Stimulated activated CD8-positive, alpha-beta memory T cell treated with anti-CD3 and anti-CD28 coated beads, Interleukin-7, amount 100 ng/mL, for 1 hour (primary cell): Measurements from ENCODE around the gene ATP1B2.
"Not testable (repeated sequence)": the region's sequence is repeated elsewhere in the genome, so short reads cannot be mapped to it uniquely, and the experiment has no call there.

Experiments
- DNase-seq, 2 donors: peaks; one replicate each; pipeline ENCODE4 v3.0.0-alpha.2; 2020; ENCODE audit warnings: low read depth in 2 of 2

Gene ATP1B2

GRCh38 chr17:7634384-7634783, 16.3 kb upstream of the ATP1B2 start:
- DNase-seq: no peak

- DNase-seq: no peak
Measured at GRCh38 chr17:7636163-7636562, 14.6 kb upstream of the ATP1B2 start.

DNA sequence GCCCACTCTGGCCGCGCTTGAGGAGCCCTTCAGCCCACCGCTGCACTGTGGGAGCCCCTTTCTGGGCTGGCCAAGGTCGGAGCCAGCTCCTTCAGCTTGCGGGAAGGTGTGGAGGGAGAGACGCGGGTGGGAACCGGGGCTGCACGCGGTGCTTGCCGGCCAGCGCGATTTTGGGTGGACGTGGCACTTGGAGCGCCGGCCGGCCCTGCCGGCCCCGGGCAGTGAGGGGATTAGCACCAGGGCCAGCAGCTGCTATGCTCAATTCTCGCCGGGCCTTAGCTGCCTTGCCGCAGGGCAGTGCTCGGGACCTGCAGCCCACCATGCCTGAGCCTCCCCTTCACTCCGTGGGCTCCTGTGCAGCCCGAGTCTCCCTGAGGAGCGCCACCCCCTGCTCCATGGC, 9.9 kb upstream of the ATP1B2 start:
- DNase-seq: no peak

- not testable (repeated sequence) for DNase-seq
Measured at GRCh38 chr17:7641635-7642034, 9.1 kb upstream of the ATP1B2 start.

DNA sequence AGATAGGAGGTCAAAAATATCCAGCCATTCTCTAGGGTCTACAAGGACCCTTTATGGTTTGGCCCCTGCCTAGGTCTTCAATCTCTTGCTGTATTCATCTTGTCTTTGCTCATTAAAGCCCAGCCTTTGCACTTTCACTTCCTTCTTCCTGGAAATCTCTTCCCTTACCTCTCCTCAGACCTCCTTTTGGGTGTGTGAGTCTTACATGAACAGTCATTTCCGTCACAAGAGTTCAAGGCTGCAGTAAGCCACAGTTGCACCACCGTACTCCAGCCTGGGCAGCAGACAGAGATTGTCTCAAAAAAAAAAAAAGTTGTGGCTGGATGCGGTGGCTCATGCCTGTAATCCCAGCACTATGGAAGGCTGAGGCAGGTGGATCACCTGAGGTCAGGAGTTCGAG, 6.0 kb upstream of the ATP1B2 start:
- no peak for DNase-seq

DNA sequence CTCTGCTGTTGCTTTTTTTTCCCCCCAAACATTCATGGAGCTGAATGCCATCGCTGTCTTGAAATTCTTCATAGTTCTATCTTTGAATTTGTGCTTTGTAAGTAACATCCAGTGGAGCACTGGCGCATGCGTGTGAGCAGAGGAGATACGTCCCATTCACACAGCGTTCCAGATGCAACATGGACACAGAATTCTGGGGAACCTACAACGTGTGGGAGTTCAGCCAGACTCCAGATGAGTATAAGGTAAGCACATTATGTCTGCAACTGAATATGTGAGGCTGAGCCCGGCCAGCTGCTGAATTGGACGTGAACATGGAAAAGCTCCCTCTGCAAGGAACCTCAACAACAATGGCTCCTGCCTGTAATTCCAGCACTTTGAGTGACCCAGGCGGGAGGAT, 4.3 kb upstream of the ATP1B2 start:
- no peak for DNase-seq

- DNase-seq: no peak
Measured at GRCh38 chr17:7647018-7647417, 3.7 kb upstream of the ATP1B2 start.

DNA sequence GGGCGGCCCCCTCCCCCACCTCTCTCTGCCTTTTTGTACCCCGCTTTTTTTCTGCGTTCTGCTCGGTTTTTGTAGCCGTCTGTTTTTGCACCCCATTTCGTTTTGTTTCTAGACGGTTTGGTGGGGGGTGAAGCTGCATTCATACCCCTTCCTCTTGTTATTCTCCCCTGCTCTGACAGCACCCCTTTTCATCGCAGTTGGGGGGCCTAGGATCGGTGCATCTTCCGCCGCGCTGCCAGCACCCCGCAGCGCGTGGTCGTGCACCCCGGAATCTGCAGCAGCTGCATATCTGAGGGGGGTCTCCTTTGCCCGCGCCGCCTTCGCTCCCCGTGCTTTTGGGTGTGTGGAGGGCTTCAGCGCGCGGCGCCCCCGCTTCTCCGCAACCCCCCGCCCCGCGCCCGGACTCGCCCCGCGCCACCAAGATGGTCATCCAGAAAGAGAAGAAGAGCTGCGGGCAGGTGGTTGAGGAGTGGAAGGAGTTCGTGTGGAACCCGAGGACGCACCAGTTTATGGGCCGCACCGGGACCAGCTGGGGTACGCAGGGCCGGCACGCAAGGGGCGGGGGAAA, 455 bp downstream of the ATP1B2 start:
- no peak for DNase-seq

DNA sequence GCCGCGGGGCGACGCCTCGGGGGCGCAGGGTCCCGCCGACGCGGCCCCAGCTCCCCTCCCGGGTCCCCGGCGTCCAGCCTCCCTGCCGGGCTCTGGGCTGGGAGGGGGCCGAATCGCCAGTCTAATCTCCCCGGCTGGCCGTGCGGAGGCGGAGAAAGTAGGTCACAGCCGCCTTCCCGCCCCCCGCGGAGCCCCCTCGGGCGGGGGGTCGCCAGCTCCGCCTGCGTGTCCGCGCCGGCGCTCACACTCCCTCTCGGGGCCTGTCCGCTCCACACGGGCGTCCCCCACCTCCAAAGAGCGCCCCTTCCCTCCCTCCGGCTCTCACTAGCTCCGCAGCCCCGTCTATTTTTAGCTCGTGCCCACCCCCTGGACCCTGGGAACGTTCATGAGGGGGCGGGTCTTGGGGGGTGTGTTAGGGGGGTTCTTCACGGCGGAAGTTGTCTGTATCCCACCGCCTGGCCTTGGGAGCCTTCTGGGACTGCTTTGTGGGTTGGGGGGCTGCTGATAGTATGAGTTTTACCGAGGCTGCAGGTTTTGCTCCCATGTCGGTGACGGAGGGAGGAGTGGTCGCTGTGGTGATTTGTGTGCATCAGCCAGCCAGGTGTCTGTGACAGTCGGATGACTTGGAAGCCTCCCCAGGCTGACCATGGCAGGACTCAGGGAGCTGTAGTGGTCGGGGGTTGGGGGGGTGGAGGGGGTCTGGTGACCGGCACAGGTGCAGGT, 1.1 kb downstream of the ATP1B2 start:
- no peak for DNase-seq

GRCh38 chr17:7652388-7653356, 1.9 kb downstream of the ATP1B2 start:
- no peak for DNase-seq

- no peak for DNase-seq
Measured at GRCh38 chr17:7654832-7655540, 4.3 kb downstream of the ATP1B2 start.

DNA sequence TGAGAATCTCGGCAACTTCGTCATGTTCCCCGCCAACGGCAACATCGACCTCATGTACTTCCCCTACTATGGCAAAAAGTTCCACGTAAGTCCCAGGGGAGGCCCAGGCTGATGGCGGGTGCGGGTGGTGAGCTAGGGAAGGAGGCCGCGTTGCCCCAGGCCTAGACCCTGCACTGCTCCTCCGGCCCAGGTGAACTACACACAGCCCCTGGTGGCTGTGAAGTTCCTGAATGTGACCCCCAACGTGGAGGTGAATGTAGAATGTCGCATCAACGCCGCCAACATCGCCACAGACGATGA, 4.8 kb downstream of the ATP1B2 start:
- no peak for DNase-seq

DNA sequence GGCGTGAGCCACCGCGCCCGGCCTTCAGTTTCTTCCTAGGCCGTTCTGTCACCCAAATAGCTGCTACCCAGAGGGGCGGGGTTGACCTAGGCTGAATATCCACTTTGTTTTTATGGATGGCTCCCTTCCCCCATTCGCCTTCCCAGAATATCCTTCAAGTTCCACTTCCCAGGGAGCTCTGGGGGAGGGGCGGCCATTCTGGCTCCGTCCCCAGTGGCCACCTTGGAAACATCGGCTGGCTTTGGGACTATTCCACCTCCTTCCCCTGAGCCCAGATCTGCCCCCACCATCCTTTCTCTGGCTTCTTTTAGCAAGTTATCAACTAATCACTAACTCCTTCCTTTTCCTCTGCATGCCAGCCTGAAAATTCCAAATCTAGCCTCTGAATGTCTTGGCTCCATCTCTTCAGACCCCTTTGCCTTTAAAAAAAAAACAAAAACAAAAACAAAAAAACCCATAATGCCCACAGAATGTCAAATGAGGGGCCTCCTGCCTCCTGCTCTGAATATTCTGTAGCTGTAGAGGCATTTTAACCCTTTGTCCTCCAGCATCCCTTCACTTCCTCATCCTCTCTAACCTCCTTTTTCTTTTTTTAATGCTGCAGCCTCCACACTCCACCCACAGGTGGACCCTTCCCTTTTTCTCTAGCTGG, 6.4 kb downstream of the ATP1B2 start:
- no peak for DNase-seq

GRCh38 chr17:7667656-7668406, 17.1 kb downstream of the ATP1B2 start:
- no peak for DNase-seq

DNA sequence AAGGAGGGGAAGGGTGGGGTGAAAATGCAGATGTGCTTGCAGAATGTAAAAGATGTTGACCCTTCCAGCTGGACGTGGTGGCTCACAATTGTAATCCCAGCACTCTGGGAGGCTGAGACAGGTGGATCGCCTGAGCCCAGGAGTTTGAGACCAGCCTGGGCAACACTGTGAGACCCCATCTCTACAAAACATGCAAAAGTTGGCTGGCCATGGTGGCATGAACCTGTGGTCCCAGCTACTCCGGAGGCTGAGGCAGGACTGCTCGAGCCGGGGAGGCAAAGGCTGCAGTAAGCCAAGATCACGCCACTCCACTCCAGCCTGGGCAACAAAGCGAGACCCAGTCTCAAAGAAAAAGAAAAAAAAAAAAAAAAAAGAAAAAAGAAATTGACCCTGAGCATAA, 17.8 kb downstream of the ATP1B2 start:
- DNase-seq: no peak

- DNase-seq: no peak
Measured at GRCh38 chr17:7673239-7673638, 22.5 kb downstream of the ATP1B2 start.

GRCh38 chr17:7674934-7675333, 24.2 kb downstream of the ATP1B2 start:
- DNase-seq: no peak

DNA sequence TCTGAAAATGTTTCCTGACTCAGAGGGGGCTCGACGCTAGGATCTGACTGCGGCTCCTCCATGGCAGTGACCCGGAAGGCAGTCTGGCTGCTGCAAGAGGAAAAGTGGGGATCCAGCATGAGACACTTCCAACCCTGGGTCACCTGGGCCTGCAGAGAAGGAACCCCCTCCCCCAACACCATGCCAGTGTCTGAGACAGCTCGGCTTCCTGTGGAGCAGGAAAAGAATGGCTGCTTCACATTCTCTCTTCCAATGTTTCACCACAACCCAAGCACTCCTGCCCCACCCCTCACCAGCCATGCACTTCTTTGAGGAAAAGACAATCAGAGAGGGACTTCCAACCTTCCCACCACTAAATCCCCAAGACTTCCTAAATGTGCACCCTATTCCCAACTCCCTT, 25.8 kb downstream of the ATP1B2 start:
- no peak for DNase-seq

GRCh38 chr17:7677388-7678067, 26.8 kb downstream of the ATP1B2 start:
- DNase-seq: no peak

DNA sequence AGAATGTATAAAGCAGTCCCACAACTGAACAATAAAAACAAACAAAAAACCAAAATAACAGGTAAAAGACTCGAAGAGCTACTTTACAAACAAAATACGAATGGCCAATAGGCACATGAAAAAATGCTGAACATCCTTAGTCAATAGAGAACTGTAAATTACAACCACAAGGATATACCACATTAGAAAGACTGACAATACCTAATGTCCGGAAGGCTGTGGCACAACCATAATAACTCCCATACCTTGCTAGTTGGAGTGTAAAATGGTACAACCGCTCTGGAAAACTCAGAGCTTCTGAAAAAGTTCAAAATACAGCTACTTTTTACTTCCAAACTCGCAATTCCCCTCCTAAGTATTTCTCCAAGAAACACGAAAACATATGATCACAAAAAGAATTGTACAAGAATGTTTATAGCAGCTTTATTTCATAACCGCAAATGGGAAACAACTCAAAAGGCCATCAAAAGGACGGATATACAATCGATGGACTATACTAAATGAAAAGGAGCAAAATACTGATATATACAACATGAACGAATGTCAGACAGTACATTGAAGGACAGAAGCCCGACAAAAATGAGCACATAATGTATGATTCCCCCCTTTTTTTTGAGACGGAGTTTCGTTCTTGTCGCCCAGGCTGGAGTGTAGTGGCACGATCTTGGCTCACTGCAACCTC, 34.3 kb downstream of the ATP1B2 start:
- no peak for DNase-seq
